DLD1 (cell line): ENCODE measurements around the gene BRINP2.

ENCODE experiments used
- in situ Hi-C: cut with HindIII; loops from 2 replicates; pipeline ENCODE4 v1.10.0; 2017; ENCODE audit warnings: low sequenced_read_pairs

Gene BRINP2

GRCh38 chr1:177216587-177217202 is 45.9 kb downstream of the BRINP2 start:
- in situ Hi-C loops: no loop called here

- in situ Hi-C loops: no loop called here
These were observed 49.0 kb downstream of the BRINP2 start for GRCh38 chr1:177219554-177220458.

- in situ Hi-C loops: no loop called here
These were observed 52.6 kb downstream of the BRINP2 start for GRCh38 chr1:177223359-177223758.

- in situ Hi-C loops: no loop called here
These were observed 57.4 kb downstream of the BRINP2 start for GRCh38 chr1:177227978-177228692.

- in situ Hi-C loops: no loop called here
These were observed 57.9 kb downstream of the BRINP2 start for GRCh38 chr1:177228693-177229065.

GRCh38 chr1:177229781-177230180 is 59.0 kb downstream of the BRINP2 start:
- in situ Hi-C loops: no loop called here

GRCh38 chr1:177230228-177231016 is 59.7 kb downstream of the BRINP2 start:
- in situ Hi-C loops: no loop called here

GRCh38 chr1:177235350-177235749 is 64.6 kb downstream of the BRINP2 start:
- in situ Hi-C loops: no loop called here

- in situ Hi-C loops: no loop called here
These were observed 66.2 kb downstream of the BRINP2 start for GRCh38 chr1:177236962-177237361.

GRCh38 chr1:177238967-177239366 is 68.2 kb downstream of the BRINP2 start:
- in situ Hi-C loops: no loop called here

- in situ Hi-C loops: no loop called here
These were observed 69.0 kb downstream of the BRINP2 start for GRCh38 chr1:177239792-177240191.

- in situ Hi-C loops: no loop called here
These were observed 73.0 kb downstream of the BRINP2 start for GRCh38 chr1:177243773-177244172.

GRCh38 chr1:177246710-177247580 is 76.2 kb downstream of the BRINP2 start:
- in situ Hi-C loops: no loop called here

GRCh38 chr1:177247623-177248176 is 76.9 kb downstream of the BRINP2 start:
- in situ Hi-C loops: no loop called here

- in situ Hi-C loops: no loop called here
These were observed 77.5 kb downstream of the BRINP2 start for GRCh38 chr1:177248258-177248657.

GRCh38 chr1:177249231-177249630 is 78.5 kb downstream of the BRINP2 start:
- in situ Hi-C loops: no loop called here

GRCh38 chr1:177252877-177253276 is 82.1 kb downstream of the BRINP2 start:
- in situ Hi-C loops: no loop called here

- in situ Hi-C loops: no loop called here
These were observed 84.7 kb downstream of the BRINP2 start for GRCh38 chr1:177255411-177255810.
